ENCODE data around the gene PCED1B.

The PCED1B gene

GRCh38 chr12:47214001-47214619 is 134.7 kb downstream of the PCED1B start:
- DNase-seq, result no peak

DNA sequence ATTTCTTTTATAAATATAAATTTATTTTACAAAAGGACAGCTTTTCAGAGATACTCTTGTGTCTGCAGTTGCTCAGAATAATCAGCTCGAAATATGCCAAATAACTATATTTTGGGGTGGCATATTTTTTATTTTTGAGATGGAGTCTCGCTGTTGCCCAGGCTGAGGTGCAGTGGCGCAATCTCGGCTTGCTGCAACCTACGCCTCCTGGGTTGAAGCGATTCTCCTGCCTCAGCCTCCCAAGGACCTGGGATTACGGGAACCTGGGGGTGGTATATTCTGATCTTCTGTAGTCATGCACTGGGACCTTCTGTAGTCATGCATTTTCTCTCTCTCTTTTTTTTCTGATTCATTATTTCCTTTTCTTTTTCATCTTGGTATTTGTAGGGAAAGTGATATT is 135.3 kb downstream of the PCED1B start:
- DNase-seq, result no peak

- DNase-seq, result peak; percentile 87
These were observed 136.8 kb downstream of the PCED1B start for GRCh38 chr12:47216150-47216677.

- peak; percentile 41 for DNase-seq
These were observed 138.1 kb downstream of the PCED1B start for GRCh38 chr12:47217595-47217869.

DNA sequence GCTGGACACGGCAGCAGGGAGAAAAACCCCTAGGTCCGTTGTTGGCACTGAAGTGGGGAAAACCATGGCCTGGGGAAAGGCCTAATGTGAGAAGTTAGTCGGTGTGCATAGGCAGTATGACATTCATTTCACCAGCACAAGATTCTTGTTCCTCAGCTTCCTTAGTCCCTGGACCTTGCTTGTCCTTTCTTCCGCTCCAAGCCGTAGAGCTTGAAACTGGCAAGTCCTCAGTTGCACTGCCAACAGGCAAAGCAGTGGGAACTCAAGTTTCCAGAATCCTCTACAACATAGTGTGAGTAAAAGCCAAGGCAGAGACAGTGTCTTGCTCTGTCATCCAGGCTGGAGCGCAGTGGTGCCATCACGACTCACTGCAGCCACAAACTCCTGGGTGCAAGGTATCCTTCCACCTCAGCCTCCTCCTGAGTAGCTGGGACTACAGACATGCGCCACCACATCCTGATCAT is 138.8 kb downstream of the PCED1B start:
- DNase-seq, result peak; percentile 52

DNA sequence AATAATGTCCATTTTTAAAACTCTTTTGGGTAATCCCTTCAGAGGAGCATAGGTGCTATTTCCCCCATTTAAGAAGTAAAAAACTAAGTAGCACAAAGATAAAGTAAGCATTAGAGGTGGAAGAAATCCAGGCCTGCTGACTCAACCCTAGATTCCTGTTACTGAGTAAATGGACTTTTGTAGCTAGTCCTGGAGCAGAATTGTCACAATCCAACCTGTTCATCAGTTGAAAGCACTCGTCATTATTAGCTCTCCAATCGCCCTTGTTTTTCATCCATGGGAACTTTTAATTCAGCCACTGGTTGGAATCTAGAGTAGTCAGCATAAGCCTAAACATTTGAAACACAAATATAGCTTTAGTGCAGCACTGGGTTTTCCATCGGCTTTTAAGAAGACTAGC is 139.8 kb downstream of the PCED1B start:
- no peak for DNase-seq

DNA sequence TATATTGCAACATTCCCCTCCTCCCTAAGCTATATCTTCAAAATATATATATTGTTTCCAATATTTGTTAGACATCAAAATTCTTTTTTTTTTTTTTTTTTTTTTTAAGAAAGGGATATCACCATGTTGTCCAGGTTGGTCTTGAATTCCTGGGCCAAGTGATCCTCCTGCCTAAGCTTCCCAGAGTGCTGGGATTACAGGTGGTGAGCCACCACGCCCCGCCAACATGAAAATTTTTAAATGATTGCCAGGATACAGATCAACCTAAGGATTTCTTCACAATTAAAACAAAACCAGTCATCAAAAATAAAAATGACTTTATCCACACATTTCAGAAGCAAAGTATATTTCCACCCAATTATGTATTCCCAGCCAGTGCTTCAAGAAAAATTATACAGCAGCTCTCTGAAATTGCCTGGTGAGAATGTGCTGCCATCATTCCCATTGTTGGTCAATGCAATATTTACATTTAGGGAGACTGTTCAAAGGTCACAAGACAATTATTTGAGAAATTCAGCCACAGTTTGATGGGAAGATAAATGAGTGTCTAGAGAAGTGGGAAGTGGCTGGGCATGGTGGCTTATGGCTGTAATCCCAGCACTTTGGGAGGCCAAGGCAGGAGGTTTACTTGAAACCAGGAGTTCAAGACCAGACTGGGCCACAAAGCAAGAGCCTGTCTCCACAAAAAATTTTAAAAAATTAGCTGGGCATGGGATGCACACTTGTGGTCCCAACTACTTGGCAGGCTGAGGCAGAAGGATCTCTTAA is 142.0 kb downstream of the PCED1B start:
- DNase-seq, result no peak

DNA sequence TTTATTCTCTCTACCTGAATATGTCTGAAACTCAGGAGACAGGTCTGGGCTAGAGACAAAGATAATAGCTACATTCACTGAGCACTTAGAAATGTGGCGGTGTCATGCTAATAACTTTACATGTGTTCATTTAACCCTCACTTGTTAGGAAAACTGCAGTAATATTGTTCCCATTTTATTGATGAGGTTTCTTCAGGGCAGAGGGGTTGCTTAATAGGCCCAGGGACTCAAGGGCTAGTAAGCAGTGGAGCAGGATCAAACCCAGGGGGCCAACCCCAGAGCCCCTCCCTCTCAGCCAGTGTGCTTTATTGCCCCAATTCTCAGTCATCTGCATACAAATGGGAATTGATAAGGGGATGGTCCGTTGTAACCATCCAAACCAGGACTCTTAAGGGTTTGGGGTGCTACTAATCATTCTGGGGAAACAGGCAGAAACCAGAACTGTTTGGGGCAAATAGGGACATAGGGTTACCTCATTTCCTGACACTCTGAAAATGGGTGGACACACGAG is 143.2 kb downstream of the PCED1B start:
- no peak for DNase-seq

DNA sequence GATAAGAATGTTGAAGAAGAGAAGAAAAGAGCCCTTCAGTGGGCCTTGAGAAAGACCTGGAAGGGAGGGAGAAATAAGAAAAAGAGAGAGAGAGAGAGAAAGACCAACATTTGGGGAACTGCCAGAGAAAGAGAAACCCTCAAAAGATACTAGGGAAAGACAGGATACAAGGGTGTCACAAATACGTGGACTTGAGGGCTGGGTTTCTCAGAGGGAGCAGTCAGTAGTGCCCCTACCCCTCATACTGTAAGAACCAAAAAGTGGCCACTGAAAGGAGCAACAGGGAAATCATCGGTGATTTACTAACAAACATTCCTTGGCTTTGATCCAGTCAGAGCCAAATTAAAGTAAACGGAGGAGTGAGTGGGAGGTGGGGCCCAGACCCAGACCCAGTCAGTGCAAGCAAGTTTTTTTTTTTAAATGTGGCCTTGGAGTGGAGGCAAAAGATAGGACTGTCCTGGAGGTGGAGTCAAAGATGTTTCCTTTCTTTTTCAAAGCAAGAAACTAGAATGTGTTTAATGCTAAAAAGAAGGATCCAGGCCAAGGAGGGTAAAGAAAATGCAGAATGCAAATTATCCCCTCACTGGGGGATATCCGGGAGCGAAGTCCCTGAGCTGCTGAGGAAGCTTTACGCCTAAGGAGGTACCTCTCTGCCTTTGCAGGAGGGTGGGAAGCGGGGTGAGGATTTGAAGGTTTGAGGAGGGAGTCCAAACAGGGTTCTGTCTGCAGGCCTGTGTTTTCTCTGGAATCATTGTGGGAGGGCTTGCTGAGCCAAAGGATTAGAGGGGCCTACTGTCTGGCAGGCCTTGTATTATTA is 143.8 kb downstream of the PCED1B start:
- no peak for DNase-seq

DNA sequence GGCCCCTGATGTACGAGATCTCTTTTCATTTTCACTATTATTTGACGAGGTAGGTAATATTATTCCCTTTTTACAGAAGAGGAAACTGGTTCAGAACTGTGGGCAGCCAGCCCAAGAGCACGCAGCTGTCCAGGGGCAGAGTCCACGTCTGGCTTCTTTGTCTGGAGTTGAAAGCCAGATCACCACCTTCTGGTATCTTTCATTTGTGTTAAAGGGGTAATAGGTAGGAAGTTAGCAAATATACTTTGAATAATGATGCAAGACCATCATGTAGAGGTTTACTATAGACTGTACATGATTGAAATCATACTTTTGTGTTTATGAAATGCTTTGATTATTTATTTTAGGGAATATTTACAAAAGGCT is 144.4 kb downstream of the PCED1B start:
- no peak for DNase-seq

DNA sequence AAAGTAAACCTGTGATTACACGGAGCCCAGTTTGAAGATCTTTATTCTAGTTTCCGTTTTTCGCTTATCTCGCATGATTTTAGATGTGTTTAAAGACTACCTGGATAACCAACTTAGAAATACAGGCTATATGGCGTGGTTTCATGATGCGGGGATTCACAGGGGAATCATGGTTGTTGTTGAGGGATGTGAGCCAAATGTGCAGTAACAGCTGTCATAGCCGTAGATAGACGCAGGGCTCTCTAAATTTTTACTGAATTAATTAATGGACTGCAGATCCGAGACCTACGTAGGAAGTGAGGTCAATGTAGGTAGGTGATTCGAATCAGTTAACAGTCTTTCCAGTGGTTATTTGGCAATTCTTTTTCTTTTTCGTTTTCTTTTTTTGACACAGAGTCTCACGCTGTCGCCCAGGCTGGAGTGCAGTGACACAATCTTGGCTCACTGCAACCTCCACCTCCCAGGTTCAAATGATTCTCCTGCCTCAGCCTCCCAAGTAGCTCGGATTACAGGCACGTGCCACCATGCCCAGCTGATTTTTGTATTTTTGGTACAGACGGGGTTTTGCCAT is 145.2 kb downstream of the PCED1B start:
- no peak for DNase-seq

DNA sequence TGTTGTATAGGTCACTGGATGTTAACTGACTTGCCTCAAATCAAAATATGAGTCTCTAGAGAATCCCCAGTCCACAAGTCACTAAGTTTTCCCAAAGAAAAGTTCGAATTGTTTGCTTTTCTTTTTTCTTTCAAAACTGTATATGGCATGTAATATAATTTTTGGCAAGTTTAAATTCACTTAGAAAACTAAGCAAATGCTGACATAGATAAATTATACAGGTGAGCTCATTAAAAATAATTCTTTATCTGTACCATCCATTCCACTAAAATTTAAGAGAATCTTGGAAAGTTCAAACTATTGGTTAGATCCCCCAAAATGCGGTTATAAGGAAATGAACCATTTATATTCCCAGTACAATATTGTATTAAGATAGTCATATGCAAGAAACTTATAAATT is 145.9 kb downstream of the PCED1B start:
- DNase-seq, result no peak

DNA sequence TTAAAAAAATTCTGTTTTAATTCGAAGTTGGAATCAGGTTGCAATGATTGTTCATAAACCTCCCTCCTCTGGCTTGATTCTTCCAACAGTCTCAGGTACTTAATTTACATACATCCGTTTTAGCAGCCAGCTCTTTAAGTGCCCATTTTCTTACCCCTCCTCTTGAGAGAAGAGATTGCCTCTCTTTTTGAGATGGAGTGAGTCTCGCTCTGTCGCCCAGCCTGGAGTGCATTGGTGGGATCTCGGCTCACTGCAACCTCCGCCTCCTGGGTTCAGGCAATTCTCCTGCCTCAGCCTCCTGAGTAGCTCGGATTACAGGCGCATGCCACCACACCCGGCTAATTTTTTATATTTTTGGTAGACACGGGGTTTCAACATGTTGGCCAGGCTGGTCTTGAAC is 146.8 kb downstream of the PCED1B start:
- DNase-seq, result no peak

DNA sequence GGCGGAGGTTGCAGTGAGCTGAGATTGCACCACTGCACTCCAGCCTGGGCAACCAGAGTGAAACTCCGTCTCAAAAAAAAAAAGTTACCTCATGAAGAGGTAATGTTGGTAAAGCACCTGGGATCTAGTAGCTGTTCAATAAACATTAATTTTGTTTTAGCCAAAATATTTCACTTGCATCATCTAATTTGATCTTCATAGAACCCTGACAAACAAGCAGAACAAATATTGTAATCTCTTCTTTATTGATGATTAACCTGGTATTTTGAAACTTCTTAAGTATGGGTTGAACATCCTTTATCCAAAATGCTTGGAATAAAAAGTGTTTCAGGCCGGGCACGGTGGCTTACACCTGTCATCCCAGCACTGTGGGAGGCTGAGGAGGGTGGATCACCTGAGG is 149.4 kb downstream of the PCED1B start:
- DNase-seq, result no peak

DNA sequence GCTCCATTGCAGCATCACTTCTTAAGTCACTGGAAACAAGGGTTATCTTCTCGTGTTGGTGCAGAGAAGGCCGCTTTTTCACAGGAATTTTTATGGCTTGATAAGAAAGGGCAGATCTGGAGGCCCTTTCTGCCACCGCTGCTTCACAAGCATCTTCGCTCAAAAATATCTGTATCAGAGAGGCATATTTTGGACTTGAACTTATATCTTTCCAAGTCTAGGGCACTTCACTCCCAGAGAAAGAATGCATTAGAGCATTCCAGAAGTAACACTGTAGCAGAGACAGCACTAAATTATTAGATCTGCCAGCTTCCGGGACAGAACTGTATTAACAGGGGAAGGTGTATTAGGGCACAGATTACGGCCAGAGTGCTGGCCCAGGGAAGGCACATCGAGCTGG is 152.0 kb downstream of the PCED1B start:
- no peak for DNase-seq

DNA sequence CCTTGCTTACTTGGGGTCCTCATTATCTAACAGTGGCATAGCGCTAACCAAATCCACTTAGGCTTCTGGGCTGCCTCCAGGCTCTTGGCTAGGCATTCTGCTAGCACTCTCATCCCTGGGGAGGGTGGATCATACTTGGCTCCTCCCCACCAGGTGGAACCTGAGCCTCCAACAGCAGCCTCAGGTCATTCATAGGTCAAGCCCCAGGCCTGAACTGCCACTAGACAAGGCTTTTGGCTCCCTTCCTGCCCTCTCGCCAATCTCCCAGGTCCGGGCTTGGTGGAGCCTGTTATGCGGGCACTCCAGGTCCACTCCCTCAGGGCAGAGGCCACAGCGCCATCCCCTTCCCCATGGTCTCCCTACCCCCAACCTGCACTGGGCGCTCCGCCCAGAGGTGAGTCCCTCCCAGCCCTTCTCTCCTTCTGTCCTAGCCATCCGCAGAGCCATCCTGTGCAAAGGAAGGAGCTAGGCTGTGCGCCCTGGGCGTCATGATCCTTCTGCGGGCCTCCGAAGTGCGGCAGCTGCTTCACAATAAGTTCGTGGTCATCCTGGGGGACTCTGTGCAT is 155.2 kb downstream of the PCED1B start:
- DNase-seq, result no peak

DNA sequence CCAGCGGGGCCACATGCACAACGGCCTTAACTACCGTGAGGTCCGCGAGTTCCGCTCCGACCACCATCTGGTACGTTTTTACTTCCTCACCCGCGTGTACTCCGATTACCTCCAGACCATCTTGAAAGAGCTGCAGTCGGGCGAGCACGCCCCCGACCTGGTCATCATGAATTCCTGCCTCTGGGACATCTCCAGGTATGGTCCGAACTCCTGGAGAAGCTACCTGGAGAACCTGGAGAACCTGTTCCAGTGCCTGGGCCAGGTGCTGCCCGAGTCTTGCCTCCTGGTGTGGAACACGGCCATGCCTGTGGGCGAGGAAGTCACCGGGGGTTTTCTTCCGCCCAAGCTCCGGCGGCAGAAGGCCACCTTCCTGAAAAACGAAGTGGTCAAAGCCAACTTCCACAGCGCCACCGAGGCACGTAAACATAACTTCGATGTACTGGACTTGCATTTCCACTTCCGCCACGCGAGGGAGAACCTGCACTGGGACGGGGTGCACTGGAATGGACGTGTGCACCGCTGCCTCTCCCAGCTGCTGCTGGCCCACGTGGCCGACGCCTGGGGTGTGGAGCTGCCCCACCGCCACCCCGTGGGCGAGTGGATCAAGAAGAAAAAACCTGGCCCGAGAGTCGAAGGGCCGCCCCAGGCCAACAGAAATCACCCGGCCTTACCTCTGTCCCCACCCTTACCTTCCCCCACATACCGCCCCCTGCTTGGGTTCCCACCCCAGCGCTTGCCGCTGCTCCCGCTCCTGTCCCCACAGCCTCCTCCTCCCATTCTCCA is 156.0 kb downstream of the PCED1B start:
- no peak for DNase-seq

- DNase-seq, result no peak
These were observed 156.8 kb downstream of the PCED1B start for GRCh38 chr12:47236109-47236714.

- no peak for DNase-seq
These were observed 158.4 kb downstream of the PCED1B start for GRCh38 chr12:47237751-47238211.

- no peak for DNase-seq
These were observed 159.3 kb downstream of the PCED1B start for GRCh38 chr12:47238669-47239114.

DNA sequence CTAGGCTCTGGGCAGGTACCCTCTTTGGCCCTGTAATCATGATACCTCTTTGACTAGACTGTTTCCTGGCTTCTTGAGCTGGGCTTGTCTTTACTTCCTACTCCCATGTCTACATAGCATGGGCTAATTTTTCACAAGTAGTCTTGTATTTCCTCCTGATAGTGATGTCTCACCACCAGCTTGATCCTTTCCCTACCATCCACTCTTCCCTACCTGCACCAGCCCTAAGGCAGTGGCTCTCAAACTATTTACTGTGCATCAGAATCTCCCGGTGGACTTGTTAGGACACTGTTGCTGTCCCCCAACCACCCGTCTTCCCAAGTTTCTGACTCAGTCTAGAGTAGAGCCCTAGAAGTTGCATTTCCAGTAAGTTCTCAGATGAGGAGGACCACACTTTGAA is 163.0 kb downstream of the PCED1B start:
- no peak for DNase-seq
